Kidney glomerular epithelial cell (primary cell): ENCODE results near the gene SNRPD2.
A peak's percentile ranks its signal among the peaks of the same experiment; 100 is the strongest.

Experiments
- DNase-seq: peaks from one replicate; lab custom pipeline; 2025; lab: John Stamatoyannopoulos, UW

Gene SNRPD2

DNA sequence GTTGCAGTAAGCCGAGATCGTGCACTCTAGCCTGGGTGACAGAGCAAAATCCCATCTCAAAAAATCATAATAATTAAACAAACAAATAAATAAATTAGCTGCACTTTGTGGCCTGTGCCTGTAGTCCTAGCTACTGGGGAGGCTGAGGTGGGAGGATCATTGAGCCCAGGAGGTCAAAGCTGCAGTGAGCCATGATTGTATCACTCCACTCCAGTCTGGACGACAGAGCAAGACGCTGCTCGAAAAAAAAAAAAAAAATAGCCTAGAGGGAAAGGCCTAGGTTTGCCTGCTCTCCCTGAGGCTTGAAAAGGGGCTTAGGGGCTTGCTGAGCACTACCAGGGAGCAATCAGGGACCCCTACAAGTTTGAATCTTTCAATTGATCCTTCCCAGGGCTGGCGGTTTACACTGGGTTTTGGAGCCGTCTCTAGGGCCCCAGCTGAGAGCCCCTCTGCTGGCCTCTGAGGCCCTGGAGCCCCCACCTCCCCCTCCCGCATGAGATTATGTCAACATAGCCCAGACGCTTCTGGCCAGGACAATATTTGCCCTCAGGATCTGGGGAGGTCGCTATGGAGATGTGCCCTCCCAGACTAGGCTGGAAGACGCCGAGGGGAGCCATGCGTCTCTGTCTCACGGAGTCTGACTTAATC lies 34.1 kb downstream of the SNRPD2 start:
- DNase-seq = no peak

DNA sequence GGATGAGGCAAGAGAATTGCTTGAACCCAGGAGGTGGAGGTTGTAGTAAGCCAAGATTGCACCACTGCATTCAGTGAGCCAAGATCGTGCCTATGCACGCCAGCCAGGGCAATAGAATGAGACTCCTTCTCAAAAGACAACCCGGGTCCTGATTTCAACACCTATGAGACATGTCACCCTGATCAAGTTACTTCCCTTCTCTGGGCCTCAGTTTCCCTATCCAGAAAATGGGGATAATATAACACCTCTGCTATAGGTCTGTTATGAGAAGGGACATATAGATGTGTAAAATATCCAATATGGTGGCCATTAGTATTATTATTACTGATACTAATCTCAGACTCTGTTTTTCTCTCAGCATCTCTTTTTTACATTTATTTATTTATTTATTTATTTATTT lies 36.7 kb downstream of the SNRPD2 start:
- no peak for DNase-seq

DNA sequence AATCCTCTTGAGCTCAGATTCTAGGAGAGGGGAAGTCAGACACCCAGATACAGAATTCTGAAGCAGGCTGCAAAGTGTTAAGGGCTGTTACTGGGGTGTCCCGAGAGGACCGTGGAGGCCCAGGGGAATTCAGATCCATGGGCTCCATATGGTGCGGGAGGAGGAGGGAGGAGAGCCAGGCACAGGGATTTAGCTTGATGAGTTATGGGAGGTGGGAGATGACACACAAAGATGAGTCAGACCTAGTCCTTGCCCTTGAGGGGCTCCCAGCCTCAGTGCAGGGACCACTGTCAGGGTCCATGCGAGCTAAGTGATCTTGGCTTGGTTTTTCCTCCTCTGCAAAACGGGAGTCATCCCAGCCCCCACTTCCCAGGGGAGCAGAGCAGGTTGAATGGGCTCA lies 38.1 kb downstream of the SNRPD2 start:
- no peak for DNase-seq

DNA sequence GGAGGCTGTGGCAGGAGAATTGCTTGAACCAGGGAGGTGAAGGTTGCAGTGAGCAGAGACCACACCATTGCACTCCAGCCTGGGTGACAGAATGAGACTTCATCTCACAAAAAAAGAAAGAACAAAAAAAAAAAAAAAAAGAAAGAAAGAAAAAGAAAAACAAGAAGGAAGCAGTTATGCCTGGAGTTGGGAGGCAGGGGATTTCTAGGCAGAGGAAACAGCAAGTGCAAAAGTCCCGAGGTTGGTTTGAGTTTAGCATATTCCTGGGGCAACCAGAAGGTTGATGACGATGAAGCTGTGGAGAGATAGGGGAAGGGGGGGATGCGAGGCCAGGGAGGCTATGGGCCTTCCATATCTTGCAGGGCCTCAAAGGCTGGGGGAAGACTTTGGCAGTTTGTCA lies 41.0 kb downstream of the SNRPD2 start:
- no peak for DNase-seq

DNA sequence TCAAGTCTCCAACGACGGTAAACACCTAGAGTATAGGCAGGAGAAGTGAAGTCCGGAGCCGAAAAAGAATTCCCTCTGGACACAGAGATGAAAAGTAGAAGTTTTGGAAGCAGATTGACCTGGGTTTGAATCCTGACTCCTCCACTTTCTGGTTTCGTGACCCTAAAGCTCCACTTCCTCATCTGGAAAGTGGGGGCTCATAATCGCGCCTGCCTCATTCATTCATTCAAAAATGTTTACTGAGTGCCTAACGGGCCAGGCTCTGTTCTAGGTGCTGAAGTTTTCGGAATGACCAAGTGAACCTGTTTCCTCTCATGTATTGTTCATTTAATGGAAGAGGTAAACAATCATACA lies 45.4 kb downstream of the SNRPD2 start:
- no peak for DNase-seq

DNA sequence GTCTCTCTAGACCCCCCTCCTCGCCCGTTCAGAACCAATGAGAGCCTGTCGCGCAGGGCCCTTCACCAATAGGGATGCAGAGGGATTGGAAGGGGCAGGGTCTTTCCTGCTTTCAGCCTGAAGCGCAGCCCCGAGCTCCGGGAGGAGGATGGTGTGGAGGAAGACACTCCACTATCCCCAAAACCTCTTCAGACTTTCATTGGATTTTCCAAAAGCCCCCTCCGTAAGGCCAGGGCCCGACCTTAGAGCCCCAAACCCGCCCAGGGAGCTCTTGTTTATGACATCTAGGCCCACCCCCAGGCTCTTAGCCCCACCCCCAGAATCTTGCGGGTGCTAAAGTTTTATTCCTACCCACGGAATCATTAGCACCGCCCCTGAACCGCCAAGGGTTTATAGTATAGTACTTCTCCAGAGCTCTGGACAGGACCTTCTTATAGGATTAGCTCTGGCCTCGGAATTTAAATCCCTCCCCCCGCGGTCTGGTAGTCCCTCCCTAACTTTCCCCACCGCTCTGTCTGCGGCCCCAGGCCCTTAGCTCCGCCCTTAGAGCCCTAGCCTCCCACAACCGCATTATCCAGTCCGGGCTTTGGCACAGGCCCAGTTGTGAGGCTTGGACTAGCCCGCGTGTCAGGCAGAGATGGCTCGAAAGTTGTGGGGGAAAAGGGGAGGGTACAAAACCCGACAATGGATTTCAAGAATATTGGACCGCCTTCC lies 46.0 kb downstream of the SNRPD2 start:
- peak; percentile 87 for DNase-seq

DNA sequence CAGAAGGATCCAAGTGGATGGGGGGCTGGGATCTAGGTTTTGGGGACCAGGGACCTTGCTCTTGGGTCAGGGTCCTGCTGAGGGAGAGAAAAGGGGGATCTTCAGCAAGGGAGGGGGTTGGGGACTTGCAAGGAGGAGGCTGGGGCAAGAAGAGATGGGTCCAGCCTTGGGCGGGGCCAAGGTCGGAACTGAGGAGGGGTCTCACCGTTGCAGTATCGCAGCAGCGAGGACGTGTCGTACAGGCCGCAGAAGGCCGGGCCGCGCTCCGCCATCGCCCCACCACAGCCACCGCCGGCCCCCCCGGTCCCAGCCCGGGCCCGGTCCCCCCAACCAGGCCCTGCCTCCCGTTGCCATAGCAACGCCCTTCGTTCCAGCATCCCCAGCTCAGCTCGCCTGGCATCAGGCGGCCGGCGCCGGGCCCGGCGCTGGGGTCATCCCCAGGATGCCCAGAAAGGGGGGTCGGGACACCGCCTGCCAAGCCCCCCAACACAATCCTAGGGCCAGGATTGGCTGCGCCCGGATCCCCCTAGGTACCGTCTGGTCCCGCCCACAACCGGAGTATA lies 46.6 kb downstream of the SNRPD2 start:
- DNase-seq = no peak

DNA sequence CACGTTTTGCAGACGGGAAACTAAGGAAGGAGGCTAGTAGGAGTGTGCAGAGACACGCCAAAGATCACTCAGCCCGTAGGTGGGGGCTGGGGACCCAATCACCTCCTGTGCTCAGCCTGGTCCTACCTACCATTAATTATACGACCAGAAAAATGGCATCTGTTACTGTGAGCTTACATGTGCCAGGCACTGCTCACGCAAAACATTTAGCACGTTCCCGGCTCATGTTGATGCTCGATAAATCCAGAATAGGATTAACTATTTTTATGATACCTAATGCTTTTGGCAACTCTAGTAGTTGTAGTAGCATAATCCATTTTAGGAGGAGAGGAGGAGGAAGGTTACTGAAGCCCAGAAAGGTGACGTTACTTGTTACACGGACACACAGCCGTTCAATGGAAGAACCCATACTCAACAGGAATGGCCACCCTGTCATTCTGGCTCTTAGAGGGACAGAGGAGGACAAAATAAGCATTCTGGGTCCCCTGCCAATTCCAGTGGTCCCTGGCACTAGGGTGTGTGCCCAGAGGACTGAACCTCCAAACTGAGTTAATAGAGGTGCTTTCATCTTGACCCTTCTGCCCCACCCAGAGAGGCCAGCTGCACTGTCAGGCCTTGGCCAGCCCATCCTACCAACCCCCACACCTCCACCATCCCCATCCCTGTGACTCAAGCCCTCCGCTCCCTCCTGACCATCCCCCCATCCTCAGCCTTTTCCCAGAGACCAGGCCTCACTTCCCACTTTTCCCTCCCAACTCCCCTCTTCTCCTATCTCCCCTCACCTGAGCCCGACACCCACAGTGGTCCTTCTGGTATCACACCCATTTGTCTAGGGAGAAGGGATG lies 47.6 kb downstream of the SNRPD2 start:
- DNase-seq = no peak

DNA sequence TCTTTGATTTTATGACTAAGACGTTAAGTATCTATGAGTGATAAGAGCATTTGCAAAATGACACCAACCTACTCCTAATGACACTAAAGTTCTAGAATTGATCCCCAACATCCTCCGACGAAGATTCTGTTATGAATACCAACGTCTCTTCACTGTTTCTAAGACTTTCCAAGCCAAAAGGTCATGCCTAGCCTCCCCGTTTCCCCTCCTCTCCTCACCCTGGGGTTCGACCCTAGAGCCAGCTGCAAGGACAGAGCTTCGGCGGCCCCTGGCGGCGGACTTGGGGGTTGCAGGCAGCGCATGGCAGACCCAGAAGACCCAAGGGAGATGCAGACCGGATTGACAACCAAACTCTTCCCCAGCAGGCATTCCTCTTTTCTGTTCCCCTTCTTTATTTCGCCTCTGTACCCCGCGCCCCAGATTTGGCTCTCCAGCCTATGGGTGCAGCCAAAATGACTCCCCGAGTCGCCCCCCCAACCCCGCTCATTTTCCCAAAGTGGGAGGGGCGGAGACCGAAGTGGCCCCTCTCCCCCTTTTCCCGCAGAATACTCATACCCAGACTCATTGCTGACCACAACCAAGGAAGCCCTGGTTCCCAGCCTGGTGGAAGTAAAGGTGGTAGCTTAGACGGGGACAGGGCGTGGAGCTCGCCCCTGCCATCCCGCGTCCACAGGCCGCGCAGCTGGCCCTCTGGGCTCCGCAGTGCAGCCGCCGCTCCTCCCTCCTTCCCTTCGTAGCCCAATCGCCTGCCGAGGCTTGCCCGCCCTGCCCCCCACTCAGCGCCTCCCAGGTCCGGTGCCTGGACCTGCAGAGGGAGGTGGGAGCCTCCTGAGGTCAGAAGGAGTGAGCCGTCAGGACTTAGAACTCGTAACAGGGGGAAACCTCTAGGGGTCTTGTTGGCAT lies 48.5 kb downstream of the SNRPD2 start:
- peak; percentile 78 for DNase-seq

DNA sequence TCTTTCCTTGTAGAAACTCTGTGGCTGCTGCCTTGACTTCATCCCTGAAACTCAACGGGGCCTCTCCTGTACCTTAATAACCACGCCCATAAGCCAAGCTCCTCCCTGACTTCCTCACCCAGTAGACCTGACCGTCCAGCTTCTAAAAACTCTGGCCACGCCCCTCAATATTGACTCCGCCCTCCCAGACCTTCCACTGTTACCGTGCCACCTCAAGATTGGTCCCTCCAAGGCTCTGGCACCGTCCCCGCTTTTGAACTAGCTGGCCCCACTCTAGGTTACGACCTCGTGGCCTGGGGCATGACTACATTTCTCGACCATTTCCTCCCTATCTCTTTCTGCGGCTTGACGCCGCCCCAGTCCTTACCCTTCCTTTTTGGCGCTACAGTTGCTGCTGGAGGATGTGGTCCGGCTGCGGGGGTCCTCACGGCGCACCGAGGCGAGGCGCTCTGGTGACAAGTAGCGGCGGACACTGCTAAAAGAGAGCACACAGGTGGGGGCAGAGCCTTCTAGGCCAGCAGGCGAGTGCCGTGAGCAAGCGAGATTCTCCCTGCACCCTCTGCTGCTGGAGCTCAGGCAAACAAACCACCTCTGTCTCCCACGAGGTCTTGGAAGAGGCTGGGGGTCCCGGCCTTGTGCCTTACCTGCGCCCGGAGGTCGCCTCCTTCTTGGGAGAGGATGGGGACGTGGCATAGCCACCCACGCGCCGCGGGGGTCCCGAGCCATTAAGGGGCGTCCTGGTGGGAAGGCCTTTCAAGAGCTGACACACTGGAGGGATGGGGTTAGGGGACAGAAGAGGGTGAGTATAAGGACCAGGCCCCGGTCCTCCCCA lies 50.3 kb downstream of the SNRPD2 start:
- peak; percentile 82 for DNase-seq

DNA sequence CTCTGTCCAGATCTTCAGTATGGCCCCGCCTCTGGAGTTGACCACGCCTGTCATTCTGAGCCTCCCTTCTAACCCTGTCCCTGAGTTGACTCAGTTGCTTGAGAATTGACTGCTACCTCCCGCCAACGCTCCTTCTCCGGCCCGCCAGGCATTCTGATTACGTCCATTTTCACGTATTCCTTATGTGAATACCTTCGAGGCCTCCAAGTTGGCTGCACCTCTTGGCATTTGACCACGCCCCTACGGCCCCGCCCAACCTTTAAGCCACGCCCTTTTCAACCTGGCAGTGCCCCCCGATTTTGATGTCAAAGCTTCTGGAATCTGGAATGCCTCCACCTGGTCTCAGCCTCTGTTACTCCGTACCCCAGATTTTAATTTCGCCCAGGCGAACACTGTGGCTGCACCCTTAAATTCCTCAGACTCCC lies 50.9 kb downstream of the SNRPD2 start:
- DNase-seq = no peak

DNA sequence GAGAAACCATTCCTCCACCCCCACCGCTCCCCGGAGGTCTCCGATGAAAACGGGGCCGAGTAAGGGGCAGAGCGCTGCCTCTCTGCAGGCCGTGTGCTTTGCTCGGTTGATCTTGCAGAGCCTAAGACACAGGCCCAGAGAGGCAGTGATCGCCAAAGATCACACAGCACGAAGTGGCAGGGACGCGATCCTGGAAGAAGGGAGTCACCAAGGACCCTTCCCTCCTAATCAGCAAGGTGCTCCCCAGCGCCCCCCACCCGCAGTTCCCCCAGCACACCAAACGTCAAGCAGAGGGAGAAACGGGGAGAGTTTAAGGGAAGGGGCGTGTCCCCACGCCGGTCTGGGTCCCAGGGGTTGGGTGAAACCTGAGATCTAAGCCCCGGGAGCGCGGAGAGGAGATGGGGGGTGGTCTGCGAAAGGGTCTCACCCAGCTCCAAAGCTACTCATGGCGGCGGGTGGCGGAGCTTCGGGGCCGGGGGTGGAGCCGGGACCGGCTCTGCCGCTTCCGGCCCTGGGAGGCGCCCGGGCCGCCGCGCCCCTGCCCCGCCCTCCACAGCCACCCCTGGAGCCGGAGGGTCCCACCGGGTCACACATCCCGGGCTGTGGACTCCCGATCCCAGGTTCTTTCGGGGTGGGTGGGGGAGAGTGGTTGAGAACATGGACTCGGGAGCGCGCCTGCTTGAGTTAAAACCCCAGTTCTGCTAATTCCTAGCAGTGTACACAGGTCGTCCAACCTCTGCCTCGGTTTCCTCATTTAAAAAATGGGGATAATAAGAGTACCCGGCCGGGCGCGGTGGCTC lies 52.6 kb downstream of the SNRPD2 start, which contains the start of gene EML2:
Gene EML2, minus strand, starts transcription at position 468 of the 800 bp plus-strand sequence. Its CDS starts 21 bp downstream, at position 447.
- DNase-seq = no peak

DNA sequence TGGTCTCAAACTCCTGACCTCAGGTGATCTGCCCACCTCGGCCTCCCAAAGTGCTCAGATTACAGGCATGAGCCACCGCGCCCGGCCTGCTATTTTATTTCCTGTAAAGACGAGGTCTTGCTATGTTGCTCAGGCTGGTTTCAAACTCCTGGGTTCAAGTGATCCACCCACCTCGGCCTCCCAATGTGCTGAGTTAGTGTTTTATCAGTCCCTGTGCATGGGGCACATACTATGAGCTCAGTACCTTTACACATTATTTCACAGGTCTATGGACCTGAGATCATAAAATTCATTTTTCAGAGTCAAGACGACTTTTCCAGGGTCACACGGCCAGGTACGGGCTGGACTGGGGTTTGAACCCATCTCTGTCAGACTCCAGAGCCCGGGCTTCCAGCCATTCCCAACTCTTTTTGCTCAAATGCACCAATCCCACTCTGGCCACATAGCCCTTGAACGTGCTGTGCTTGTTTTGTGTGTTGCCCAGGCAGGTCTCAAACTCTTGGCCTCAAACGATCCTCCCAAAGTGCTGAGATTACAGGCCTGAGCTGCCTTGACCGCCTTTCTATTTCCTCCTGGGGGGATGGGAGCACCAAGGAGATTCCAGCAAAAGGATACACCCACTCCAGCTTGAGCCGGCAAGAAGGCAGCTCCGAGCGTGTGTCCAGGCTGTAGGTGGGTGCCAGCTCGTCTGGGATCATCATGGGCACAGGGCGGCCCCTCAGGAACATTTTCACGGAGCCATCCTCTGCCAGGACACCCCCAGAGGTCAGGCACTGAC lies 53.7 kb downstream of the SNRPD2 start:
- DNase-seq = peak; percentile 65
